Amniotic stem cell (primary cell): Measurements from ENCODE around the gene FKBP14.
"Not testable (repeated sequence)": the region's sequence is repeated elsewhere in the genome, so short reads cannot be mapped to it uniquely, and the experiment has no call there.

Experiments
- DNase-seq: peaks from one replicate; lab custom pipeline; 2025; lab: John Stamatoyannopoulos, UW

Gene FKBP14

GRCh38 chr7:30026229-30027064 is at the start of gene FKBP14:
Gene FKBP14, minus strand, starts transcription at chr7:30026702. Its CDS starts 194 bp downstream, at chr7:30026508.
- peak; percentile 96 for DNase-seq

- peak; percentile 20 for DNase-seq
Measured at GRCh38 chr7:30074422-30075030, 48.0 kb upstream of the FKBP14 start.

- DNase-seq: no peak
Measured at GRCh38 chr7:30072735-30073134, 46.2 kb upstream of the FKBP14 start.

- no peak for DNase-seq
Measured at GRCh38 chr7:30070052-30070451, 43.5 kb upstream of the FKBP14 start.

- DNase-seq: no peak
Measured at GRCh38 chr7:30069096-30069867, 42.8 kb upstream of the FKBP14 start.

GRCh38 chr7:30068117-30068516 is 41.6 kb upstream of the FKBP14 start:
- peak; percentile 30 for DNase-seq

GRCh38 chr7:30066687-30067086 is 40.2 kb upstream of the FKBP14 start:
- no peak for DNase-seq

GRCh38 chr7:30065746-30066145 is 39.2 kb upstream of the FKBP14 start:
- DNase-seq: no peak

GRCh38 chr7:30062587-30062986 is 36.1 kb upstream of the FKBP14 start:
- DNase-seq: no peak

- DNase-seq: not testable (repeated sequence)
Measured at GRCh38 chr7:30061786-30062185, 35.3 kb upstream of the FKBP14 start.

GRCh38 chr7:30057741-30058140 is 31.2 kb upstream of the FKBP14 start:
- no peak for DNase-seq

GRCh38 chr7:30053068-30053467 is 26.6 kb upstream of the FKBP14 start:
- no peak for DNase-seq

GRCh38 chr7:30049173-30049572 is 22.7 kb upstream of the FKBP14 start:
- DNase-seq: no peak

GRCh38 chr7:30048582-30048981 is 22.1 kb upstream of the FKBP14 start:
- DNase-seq: no peak

- DNase-seq: no peak
Measured at GRCh38 chr7:30047124-30047523, 20.6 kb upstream of the FKBP14 start.

- DNase-seq: no peak
Measured at GRCh38 chr7:30046127-30046770, 19.7 kb upstream of the FKBP14 start.

- DNase-seq: no peak
Measured at GRCh38 chr7:30041526-30042269, 15.2 kb upstream of the FKBP14 start.

GRCh38 chr7:30040938-30041337 is 14.4 kb upstream of the FKBP14 start:
- DNase-seq: no peak

GRCh38 chr7:30038196-30038980 is 11.9 kb upstream of the FKBP14 start:
- DNase-seq: no peak

GRCh38 chr7:30036220-30036619 is 9.7 kb upstream of the FKBP14 start:
- no peak for DNase-seq

GRCh38 chr7:30034501-30034900 is 8.0 kb upstream of the FKBP14 start:
- DNase-seq: no peak
